Measurements from ENCODE around the gene SLC12A5.

DNA sequence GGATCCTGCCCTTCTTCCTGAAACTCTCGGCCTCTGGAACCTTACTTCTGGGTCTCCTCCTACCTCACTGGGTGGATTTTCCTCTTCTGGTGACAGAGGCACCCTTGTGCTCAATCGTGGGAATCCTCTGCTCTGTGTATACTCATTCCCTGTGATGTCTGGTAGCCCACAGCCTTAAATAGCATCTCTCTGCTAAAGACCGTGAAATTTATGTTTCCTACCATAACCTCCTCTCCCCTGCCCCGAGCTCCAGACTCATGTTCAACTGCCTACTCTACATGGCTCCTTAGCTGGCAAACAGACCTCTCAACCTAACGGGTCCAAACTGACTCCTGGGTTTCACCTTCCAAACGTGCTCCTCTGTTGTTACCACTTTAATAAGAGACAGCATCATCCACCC lies 10.4 kb upstream of the SLC12A5 start:
- TF ChIP-seq EZH2phosphoT487 (IDR thresholded peaks at IDR 0.05; ENCODE audit: insufficient read depth, low read depth) (no peak), EZH2 (IDR thresholded peaks at IDR 0.05; ENCODE audit: insufficient read depth, poor library complexity, severe bottlenecking) (no peak)
